Hematopoietic multipotent progenitor cell treated with erythropoietin and hydrocortisone succinate and interleukin-3 and kit ligand, for 17 days (in vitro differentiated cells): ENCODE measurements around the gene CHCHD6.
"Not testable (repeated sequence)": the region's sequence is repeated elsewhere in the genome, so short reads cannot be mapped to it uniquely, and the experiment has no call there.

ENCODE experiments used
- DNase-seq: peaks from one replicate; pipeline ENCODE4 v3.0.0-alpha.2; 2015; ENCODE audit warnings: low spot score

CHCHD6 gene

DNA sequence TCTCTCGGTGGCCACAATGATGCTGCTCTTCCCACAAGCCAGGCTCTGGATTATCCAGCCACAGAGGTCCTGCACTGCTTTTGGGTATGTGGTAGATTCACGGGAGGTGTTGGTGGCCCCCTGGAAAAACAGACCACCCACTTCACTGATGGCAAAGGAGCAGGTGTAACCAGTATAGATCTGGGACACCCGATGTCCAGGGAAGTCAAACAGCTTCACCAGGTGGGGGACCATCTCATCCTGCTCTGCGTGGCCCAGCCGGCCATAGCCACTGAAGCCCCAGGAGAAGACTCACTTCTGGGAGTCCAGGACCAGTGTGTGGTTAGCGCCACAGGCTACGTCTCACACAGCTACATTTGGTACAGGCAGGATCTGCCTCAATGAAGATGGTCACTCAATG is 62.6 kb downstream of the CHCHD6 start:
- no peak for DNase-seq

GRCh38 chr3:126768903-126769302 is 64.9 kb downstream of the CHCHD6 start:
- DNase-seq, result no peak

- DNase-seq, result no peak
These were observed 66.1 kb downstream of the CHCHD6 start for GRCh38 chr3:126770096-126770495.

- DNase-seq, result no peak
These were observed 69.1 kb downstream of the CHCHD6 start for GRCh38 chr3:126773167-126773566.

- DNase-seq, result no peak
These were observed 69.7 kb downstream of the CHCHD6 start for GRCh38 chr3:126773783-126774182.

- no peak for DNase-seq
These were observed 73.3 kb downstream of the CHCHD6 start for GRCh38 chr3:126777366-126777765.

GRCh38 chr3:126780666-126781065 is 76.6 kb downstream of the CHCHD6 start:
- DNase-seq, result no peak

DNA sequence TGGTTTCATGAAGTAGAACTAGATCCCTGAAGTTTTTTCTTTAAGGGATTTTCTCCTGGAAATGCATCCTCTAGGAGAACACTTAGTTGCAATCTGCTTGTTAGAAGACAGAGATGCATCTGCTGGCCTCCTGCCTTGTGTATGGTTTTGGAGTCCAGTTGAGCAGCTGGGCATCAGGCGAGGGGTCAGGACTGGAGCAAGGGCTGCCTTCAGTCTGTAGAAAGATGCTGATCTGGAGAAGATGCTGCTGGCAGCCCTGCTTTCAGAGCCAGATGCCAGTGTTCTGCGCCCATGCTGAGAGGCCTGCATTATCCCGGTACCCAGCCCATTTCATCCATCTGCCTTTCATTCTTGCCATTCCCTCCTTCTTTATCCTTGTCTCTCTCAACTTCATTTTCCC is 77.4 kb downstream of the CHCHD6 start:
- no peak for DNase-seq

GRCh38 chr3:126781889-126782491 is 78.0 kb downstream of the CHCHD6 start:
- no peak for DNase-seq

DNA sequence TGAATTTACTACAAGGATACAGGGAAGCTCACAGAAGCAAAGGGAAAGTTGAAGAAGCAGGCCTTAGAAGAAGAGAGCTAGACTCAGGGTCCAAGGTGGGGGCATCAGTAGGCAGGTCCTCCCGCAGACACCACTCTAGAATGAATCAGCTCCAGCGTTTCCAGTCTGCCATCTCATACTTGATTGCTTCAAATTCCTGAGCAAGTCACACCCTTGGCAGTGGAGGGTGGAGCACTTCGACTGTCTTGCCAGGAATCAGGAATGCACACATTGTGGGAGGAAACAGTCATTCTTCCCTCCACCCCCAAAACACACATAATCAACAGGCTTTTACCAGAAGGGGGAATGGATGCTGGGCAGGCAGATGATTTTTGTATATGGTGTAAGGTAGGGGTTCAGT is 78.5 kb downstream of the CHCHD6 start:
- DNase-seq, result no peak

- no peak for DNase-seq
These were observed 80.2 kb downstream of the CHCHD6 start for GRCh38 chr3:126784254-126784653.

GRCh38 chr3:126791320-126791719 is 87.3 kb downstream of the CHCHD6 start:
- DNase-seq, result not testable (repeated sequence)

- no peak for DNase-seq
These were observed 89.0 kb downstream of the CHCHD6 start for GRCh38 chr3:126792998-126793397.

DNA sequence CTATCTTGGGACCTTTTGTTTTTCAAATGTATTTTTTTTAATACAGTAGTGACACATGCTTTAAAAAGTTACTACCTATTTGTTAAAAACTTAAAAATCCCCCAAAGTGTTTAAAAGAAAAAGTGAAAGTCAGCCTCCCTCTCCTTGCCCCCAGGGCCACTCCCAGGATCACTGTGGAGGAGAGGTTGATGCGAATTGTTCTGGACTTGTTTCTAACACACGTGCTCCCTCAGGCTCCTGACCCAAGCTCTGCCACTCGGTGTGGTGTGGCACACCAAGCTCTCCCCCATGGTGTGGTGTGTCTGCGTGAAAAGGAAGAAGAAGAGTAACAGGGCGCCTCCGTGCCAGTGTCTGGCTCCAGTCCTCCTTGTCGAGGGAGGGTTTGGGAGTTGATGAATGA is 93.5 kb downstream of the CHCHD6 start:
- DNase-seq, result no peak

DNA sequence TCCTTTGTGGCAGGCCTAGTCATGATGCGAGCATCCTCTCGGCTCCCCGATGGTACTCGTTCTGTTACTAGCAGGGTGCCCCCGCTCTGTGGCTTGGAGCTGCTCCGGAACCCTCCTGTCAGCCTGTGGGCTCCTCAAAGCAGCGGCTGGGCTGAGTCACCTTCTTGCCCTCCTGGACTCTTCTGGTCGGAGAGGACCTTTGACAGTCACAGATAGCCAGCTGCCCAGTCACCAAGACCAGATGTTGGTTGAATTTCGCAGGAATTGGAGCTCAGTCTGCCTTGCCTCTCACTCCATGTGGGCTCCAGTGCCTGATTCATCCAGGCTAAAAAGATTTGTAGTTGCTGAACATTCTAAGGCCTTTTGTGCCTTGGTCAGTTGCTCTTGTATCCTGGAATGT is 94.5 kb downstream of the CHCHD6 start:
- DNase-seq, result no peak

DNA sequence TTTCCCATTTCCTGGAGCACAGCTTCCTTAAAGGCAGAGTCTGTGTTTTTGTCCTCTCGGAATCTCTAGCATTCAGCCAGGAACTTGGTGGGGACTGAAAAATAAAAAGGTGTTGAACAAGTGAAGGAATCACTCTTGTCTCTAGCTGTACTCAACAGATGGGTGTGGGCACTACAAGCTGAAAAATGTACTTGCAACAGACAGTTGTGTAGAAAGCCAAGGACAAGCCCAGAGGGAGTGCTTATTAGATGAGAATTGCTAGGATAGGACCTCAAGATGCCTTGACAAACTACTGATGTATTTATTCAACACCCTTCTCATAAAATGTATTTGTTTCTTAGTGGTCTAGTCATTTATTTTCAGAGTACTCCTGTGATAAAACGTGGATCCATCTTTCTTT is 95.1 kb downstream of the CHCHD6 start:
- DNase-seq, result no peak

- DNase-seq, result not testable (repeated sequence)
These were observed 97.3 kb downstream of the CHCHD6 start for GRCh38 chr3:126801312-126801711.

- no peak for DNase-seq
These were observed 103.8 kb downstream of the CHCHD6 start for GRCh38 chr3:126807795-126808194.

GRCh38 chr3:126811530-126811929 is 107.5 kb downstream of the CHCHD6 start:
- no peak for DNase-seq

DNA sequence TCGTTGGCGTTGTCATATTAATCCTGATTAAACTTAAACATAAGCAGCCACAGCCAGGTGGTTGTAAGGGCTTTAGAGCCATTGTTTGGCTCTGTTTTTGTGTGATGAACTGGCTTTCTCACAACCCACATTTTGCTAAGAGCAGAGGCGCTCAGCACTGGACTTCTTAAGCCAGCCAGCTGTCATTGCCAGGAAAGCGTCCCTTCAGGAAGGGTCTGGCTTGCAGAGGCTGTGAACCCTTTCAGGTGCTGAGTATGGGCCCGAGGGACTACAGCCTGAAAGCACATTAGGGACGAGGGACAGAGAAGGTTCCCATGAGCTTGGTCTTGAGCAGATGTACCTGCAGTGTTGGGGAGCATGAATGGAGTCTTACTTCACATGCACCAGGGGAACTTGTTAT is 112.3 kb downstream of the CHCHD6 start:
- DNase-seq, result no peak

DNA sequence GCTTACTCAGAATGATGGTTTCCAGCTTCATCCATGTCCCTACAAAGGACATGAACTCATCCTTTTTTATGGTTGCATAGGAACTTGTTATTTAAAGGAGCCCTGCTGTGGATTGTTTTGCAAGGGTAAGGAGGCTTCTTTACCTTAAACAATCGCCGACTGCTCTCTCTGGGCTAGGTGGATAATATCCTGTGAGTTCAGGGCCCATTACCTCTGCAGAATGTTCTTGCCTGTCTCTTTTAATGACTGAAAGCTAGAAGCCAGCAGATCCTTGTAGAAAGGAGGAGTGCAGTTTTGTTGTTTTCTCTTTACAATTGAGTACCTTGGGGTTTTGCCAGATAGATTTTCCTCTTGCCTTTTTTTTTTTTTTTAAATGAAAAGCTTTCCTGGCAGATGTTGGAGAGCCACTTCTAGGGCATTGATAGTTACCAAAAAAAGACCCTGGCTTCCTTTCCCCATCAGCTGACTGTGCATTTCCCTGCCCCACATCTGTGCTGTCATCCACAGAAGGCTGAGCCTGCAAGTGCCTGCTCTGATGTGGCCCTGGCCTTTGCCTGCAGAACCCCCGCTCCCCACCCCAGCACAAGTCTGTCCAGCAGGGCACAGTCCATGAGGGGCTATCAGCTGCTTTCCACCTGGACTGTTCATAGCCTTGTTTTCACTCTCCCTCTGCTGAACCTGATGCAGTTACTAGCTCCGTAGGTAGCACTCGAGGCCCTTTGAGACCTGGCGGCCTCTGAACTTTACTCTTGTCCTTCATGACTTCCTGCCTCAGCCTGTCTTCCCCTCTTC is 113.1 kb downstream of the CHCHD6 start:
- no peak for DNase-seq

- no peak for DNase-seq
These were observed 113.7 kb downstream of the CHCHD6 start for GRCh38 chr3:126817781-126818180.

DNA sequence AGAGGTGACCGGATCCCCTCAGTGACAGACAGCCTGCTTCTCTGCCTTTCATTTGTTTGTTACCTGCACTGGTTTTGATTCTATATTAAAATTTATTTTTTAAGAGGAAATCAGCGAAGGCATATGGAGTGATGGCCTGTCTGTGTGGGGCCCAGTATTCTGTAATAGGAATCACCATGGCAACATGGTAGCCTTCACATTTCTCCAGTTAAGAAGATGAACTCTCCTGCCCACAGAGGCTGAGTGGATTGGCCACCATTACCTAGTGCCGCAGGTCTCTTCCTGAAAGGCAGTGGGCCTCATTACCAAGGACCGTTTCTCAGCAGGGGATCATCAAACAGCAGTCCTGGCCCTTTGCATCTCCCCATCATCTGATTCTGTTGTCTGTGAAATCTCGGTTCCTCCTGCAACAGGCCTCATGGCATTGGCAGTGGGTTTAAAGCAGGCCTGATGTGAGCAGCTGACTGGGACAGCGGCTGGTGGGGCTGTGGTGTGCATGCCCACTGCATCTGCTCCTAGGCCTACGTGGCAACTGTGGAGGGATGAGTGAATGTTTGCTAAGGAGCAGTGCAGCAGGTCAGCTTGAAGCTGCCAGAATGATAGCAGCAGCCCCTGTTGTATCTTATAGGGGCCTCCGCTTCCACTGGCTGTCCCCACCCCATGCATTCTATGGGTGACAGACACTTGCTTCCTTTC is 114.5 kb downstream of the CHCHD6 start:
- DNase-seq, result no peak
